Astrocyte of the hippocampus (primary cell): Measurements from ENCODE around the gene KLHL2.
"Not testable (repeated sequence)": the region's sequence is repeated elsewhere in the genome, so short reads cannot be mapped to it uniquely, and the experiment has no call there.

ENCODE experiments used
- DNase-seq: peaks from one replicate; pipeline ENCODE4 v3.0.0; 2011; ENCODE audit warnings: low read depth, low spot score

Gene KLHL2

DNA sequence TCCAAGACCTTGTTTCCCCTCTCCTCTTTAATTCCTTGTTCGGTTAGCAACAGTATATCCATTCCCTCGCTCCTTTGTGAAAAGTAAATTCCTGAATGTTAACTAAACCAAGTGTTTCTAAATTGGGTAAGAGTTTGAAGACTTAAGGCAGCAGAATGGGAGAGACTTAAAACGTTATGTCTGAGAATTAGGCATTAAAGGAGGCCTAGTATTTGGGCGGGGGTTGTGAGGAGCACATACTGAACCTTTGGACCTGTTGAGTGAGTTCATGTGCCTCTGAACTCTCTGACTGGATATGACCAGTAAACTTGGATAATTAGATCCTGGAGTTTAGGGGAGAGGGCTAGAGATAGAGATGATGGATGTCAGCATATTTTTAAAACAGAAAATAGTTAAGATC is 121.3 kb downstream of the KLHL2 start:
- DNase-seq = peak; percentile 37

DNA sequence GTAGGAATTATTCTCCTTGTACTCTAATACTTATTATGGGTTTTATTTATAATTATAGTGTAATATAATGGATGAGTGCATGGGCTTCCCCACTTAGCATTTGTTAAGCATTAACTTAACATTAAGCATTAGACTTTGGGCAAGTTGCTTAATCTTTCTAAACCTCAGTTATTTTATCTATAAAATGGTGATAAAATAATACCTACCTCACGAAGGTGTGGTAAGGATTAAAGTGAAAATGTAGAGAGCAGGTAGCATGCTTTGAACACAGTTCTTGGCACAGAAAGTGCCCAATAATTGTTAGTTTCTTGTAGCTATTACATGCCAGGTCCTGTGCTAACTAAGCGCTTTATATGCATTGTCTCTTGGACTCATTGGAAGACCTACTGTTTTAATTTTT is 122.7 kb downstream of the KLHL2 start:
- no peak for DNase-seq

DNA sequence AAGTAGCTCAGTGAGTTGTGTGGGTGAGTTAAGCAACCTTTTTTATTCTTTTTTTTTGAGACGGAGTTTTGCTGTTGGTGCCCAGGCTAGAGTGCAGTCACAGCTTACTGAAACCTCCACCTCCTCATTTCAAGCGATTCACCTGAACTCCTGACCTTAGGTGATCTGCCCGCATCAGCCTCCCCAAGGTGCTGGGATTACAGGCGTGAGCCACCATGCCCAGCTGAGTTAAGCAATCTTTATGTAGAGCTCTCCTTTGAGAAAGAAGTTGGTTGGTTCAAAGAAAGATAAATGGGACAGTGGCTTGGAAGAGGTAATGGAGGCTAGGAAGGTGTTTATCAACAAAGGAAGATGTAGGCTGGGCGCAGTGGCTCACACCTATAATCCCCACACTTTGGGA is 123.3 kb downstream of the KLHL2 start:
- no peak for DNase-seq

DNA sequence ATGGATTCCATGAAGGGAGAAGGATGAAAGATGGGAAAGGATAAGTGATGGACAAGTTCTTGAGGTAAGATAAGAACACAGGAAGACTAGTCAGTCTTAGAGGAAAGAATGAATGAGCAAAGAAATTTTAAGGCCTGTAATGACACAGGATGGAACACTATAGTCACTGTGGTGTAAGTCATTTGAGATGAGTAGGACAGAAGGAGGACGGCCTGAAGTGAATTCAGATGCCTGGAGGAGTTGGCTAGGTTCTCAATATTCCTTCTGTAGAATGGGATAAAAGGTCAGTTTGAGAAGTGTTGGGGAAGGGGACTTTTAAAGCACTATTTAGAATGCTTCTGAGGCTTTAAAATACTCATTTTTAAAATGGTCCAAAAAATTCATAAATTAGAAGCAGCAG is 124.0 kb downstream of the KLHL2 start:
- DNase-seq = no peak

DNA sequence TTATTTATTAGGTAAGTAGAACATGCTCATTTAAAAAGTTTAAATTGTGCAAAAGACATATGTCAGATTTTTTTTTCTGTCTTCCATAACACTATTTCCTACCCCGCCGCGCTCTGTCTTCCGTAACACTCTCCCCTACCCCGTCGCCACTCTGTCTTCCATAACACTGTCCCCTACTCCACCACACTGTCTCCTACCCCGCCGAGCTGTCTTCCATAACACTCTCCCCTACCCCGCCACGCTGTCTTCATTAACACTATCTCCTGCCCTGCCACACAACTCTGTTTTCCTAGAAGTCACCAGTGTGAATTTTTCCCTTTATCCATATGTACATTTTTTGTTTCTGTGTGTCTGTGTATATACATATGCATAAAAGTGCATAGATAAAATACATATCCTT is 124.5 kb downstream of the KLHL2 start:
- DNase-seq = no peak

GRCh38 chr4:165332502-165332901 is 125.1 kb downstream of the KLHL2 start:
- DNase-seq = no peak

GRCh38 chr4:165335163-165335703 is 127.9 kb downstream of the KLHL2 start:
- DNase-seq = no peak

GRCh38 chr4:165336743-165337142 is 129.4 kb downstream of the KLHL2 start:
- DNase-seq = no peak

GRCh38 chr4:165342340-165342739 is 135.0 kb downstream of the KLHL2 start:
- not testable (repeated sequence) for DNase-seq

- DNase-seq = peak; percentile 32
These were observed 136.2 kb downstream of the KLHL2 start for GRCh38 chr4:165343353-165344191.

DNA sequence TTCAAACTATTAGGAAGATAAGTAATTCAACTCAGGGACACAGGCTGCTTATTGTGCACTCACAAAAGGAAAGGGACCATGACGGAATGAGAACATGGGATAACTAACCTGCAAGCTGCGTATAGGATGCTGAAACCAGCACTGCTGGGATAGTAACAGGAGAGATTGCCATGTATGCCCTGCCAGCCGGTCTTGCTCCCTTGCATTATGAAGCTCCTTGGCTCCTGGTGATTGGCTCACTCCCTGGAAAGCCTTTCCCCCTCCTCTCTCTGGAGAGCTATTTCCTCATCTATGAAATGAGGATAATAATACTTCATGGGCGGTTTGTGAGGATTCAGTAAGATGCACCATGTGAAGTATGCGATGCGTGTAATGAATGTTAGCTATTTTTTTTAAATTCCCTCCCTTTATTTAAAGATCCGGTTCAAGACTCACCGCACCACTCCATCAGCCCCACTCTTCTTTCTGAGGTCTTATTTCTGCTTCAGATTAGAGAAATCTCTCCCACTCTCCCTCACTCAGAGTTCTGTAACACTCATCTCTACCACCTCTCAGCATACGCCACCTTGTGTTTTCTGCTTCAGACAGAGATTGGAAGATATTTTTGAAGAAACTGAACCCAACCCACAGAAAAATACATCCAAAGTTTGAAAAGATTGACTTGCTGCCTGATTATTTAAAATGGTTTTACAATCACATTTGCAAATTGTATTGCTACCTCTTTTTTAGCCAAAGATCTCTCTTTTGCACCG is 138.5 kb downstream of the KLHL2 start:
- DNase-seq = no peak

GRCh38 chr4:165347647-165348569 is 140.5 kb downstream of the KLHL2 start:
- no peak for DNase-seq

- DNase-seq = no peak
These were observed 144.2 kb downstream of the KLHL2 start for GRCh38 chr4:165351359-165352130.

- peak; percentile 64 for DNase-seq
These were observed 148.5 kb downstream of the KLHL2 start for GRCh38 chr4:165355900-165356300.

DNA sequence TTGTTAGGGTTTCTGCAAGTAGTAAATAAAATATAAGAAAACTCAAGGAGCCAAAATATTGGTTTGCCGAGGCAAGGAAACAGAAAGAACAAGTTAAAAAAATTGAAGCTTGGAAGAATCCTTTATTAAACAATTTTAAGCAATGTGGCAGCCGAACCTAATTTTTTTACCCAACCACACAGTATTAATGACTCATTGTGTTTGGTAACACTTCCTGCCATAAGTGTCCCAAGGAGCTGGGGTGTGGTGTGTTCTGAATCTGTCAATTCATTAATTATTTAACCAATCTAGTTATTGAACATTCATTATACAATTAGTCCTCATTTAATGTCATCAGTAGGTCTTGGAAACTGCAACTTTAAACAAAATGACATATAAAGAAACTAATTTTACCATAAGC is 152.1 kb downstream of the KLHL2 start:
- DNase-seq = no peak

- DNase-seq = no peak
These were observed 152.8 kb downstream of the KLHL2 start for GRCh38 chr4:165360041-165360695.

DNA sequence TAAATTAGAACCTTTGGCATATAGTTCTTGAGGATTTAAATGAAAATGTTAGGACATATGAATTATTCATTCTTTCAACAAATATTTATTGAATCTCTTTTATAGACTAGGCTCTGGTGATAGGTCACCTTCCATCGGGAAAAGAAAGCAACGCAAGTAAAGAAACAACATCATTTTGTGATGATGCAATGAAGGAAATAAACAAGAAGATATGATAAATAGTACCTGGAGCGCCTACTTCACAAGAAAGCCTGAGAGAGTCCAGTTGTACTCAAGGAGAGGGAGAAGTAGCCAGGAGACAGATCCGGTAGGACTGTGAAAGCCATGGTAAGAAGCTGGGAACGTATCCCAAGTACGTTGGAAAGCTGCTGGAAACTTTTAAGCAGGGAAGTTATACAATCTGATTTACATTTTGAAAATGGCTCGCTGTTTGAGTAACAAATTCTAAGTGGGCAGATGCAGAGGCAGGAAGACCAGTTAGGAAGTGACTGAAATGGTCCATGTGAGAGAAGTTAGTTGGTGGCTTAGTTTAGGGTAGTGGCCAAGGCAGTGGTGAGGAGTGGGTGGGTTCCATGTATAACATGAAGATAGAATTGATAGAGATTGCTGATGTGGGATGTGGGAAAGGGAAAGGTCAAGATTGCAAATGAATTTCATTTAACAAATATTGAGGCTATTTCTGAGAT is 153.8 kb downstream of the KLHL2 start:
- no peak for DNase-seq

GRCh38 chr4:165361810-165362209 is 154.4 kb downstream of the KLHL2 start:
- no peak for DNase-seq

- DNase-seq = no peak
These were observed 157.2 kb downstream of the KLHL2 start for GRCh38 chr4:165364452-165365080.
